ENCODE data around the gene FRMD5. TPM values are rescaled to one million over a fixed set of nuclear protein-coding genes. Genes with fewer than 3 reads are reported as not detected.

FRMD5 gene
- total and polyA plus RNA-seq, 2 experiments from 2014 or later, result 5.9 to 10.1 TPM

DNA sequence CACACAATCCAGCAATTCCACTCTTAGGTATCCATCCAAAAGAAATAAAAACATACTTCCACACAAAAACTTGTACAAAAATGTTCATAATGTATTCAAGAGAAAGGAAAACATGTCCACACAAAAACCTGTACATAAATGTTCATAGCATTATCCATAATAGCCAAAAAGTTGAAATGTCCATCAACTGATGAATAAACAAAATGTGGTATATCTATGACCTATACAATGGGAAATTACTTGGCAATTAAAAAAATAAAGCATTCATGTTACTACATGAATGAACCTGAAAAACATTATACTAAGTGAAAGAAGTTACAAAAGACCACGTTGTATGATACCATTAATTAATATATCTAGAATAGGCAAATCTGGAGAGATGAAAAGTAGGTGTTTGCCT is 17.9 kb downstream of the FRMD5 start:
- no peak overlapping the region for H2AFZ ChIP-seq
- no peaks in the 10 kb centered on the region for H3K36me3 Mint-ChIP-seq (ENCODE audit: low read depth)
- ATAC-seq, result no peak
- no peaks in the 10 kb centered on the region for H3K9me2 ChIP-seq (ENCODE audit: insufficient read depth)
- H3K4me3 Mint-ChIP-seq, result no peak overlapping the region
- no peak overlapping the region for H3K4me2 ChIP-seq
- H3K27me3 ChIP-seq (ENCODE audit: insufficient read depth), result no peaks in the 10 kb centered on the region
- H3F3A ChIP-seq (replicated peaks; ENCODE audit: low read depth), result no peaks in the 10 kb centered on the region
- no peak overlapping the region for H3K27ac ChIP-seq (ENCODE audit: low read depth)
- H3K4me3 ChIP-seq, result no peak overlapping the region
- H3K9me3 Mint-ChIP-seq, result no peaks in the 10 kb centered on the region
- H4K20me1 ChIP-seq (replicated peaks; ENCODE audit: insufficient read depth), result peaks cover 10% of the 10 kb centered on the region
- no peaks in the 10 kb centered on the region for H3K4me1 Mint-ChIP-seq
- TF ChIP-seq EZH2phosphoT487 (IDR thresholded peaks at IDR 0.05; ENCODE audit: unreplicated experiment) (no peak), ETS1 (IDR thresholded peaks at IDR 0.05) (no peak), ZNF114 (CRISPR knock-in tag; IDR thresholded peaks at IDR 0.05) (no peak), JUNB (IDR thresholded peaks at IDR 0.05; ENCODE audit: unreplicated experiment) (no peak), STAT1 (IDR thresholded peaks at IDR 0.05; ENCODE audit: unreplicated experiment) (no peak), ZNF331 (CRISPR knock-in tag; IDR thresholded peaks at IDR 0.05; ENCODE audit: low read depth) (no peak), EZH2 (IDR thresholded peaks at IDR 0.05; ENCODE audit: low read depth, unreplicated experiment) (no peak), CREB1 (CRISPR knock-in tag; IDR thresholded peaks at IDR 0.05; ENCODE audit: low read depth) (no peak), NANOG (IDR thresholded peaks at IDR 0.05; ENCODE audit: borderline replicate concordance) (no peak), REST (IDR thresholded peaks at IDR 0.05; ENCODE audit: unreplicated experiment) (no peak)
- TF ChIP-seq, protein P1, sequence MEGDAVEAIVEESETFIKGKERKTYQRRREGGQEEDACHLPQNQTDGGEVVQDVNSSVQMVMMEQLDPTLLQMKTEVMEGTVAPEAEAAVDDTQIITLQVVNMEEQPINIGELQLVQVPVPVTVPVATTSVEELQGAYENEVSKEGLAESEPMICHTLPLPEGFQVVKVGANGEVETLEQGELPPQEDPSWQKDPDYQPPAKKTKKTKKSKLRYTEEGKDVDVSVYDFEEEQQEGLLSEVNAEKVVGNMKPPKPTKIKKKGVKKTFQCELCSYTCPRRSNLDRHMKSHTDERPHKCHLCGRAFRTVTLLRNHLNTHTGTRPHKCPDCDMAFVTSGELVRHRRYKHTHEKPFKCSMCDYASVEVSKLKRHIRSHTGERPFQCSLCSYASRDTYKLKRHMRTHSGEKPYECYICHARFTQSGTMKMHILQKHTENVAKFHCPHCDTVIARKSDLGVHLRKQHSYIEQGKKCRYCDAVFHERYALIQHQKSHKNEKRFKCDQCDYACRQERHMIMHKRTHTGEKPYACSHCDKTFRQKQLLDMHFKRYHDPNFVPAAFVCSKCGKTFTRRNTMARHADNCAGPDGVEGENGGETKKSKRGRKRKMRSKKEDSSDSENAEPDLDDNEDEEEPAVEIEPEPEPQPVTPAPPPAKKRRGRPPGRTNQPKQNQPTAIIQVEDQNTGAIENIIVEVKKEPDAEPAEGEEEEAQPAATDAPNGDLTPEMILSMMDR (conservative IDR thresholded peaks at IDR 0.05; ENCODE audit: low read depth in 2 of 2), result no peak
- TF ChIP-seq, protein P2, sequence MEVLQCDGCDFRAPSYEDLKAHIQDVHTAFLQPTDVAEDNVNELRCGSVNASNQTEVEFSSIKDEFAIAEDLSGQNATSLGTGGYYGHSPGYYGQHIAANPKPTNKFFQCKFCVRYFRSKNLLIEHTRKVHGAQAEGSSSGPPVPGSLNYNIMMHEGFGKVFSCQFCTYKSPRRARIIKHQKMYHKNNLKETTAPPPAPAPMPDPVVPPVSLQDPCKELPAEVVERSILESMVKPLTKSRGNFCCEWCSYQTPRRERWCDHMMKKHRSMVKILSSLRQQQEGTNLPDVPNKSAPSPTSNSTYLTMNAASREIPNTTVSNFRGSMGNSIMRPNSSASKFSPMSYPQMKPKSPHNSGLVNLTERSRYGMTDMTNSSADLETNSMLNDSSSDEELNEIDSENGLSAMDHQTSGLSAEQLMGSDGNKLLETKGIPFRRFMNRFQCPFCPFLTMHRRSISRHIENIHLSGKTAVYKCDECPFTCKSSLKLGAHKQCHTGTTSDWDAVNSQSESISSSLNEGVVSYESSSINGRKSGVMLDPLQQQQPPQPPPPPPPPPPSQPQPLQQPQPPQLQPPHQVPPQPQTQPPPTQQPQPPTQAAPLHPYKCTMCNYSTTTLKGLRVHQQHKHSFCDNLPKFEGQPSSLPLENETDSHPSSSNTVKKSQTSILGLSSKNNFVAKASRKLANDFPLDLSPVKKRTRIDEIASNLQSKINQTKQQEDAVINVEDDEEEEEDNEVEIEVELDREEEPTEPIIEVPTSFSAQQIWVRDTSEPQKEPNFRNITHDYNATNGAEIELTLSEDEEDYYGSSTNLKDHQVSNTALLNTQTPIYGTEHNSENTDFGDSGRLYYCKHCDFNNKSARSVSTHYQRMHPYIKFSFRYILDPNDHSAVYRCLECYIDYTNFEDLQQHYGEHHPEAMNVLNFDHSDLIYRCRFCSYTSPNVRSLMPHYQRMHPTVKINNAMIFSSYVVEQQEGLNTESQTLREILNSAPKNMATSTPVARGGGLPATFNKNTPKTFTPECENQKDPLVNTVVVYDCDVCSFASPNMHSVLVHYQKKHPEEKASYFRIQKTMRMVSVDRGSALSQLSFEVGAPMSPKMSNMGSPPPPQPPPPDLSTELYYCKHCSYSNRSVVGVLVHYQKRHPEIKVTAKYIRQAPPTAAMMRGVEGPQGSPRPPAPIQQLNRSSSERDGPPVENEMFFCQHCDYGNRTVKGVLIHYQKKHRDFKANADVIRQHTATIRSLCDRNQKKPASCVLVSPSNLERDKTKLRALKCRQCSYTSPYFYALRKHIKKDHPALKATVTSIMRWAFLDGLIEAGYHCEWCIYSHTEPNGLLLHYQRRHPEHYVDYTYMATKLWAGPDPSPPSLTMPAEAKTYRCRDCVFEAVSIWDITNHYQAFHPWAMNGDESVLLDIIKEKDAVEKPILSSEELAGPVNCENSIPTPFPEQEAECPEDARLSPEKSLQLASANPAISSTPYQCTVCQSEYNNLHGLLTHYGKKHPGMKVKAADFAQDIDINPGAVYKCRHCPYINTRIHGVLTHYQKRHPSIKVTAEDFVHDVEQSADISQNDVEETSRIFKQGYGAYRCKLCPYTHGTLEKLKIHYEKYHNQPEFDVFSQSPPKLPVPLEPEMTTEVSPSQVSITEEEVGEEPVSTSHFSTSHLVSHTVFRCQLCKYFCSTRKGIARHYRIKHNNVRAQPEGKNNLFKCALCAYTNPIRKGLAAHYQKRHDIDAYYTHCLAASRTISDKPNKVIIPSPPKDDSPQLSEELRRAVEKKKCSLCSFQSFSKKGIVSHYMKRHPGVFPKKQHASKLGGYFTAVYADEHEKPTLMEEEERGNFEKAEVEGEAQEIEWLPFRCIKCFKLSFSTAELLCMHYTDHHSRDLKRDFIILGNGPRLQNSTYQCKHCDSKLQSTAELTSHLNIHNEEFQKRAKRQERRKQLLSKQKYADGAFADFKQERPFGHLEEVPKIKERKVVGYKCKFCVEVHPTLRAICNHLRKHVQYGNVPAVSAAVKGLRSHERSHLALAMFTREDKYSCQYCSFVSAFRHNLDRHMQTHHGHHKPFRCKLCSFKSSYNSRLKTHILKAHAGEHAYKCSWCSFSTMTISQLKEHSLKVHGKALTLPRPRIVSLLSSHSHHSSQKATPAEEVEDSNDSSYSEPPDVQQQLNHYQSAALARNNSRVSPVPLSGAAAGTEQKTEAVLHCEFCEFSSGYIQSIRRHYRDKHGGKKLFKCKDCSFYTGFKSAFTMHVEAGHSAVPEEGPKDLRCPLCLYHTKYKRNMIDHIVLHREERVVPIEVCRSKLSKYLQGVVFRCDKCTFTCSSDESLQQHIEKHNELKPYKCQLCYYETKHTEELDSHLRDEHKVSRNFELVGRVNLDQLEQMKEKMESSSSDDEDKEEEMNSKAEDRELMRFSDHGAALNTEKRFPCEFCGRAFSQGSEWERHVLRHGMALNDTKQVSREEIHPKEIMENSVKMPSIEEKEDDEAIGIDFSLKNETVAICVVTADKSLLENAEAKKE (CRISPR knock-in tag; IDR thresholded peaks at IDR 0.05), result no peak
- no peaks in the 10 kb centered on the region for H3K4me1 ChIP-seq (ENCODE audit: insufficient read depth)
- H3K36me3 ChIP-seq (ENCODE audit: insufficient read depth), result no peaks in the 10 kb centered on the region
- DNase-seq (ENCODE audit: low spot score), result no peak
- no peak overlapping the region for H3K27ac Mint-ChIP-seq
- peaks cover 18% of the 10 kb centered on the region for H3K79me2 ChIP-seq (replicated peaks; ENCODE audit: insufficient read depth)
- peaks cover 2% of the 10 kb centered on the region for H3K27me3 Mint-ChIP-seq (ENCODE audit: insufficient read depth, low read depth, poor library complexity)

Data from GM23338 (cell line).